22Rv1 (cell line): ENCODE measurements around the gene PDGFRB.

ENCODE experiments used
- ZFX ChIP-seq: fragments of 450-650 bp; IDR thresholded peaks from 2 replicates; pipeline ENCODE4 v1.6.1; 2017; ENCODE audit warnings: antibody characterized with exemption, borderline replicate concordance
- TF ChIP-seq, protein P1 (sequence below): fragments of 450-650 bp; IDR thresholded peaks from 2 replicates; pipeline ENCODE4 v1.5.1; 2017; ENCODE audit warnings: mild to moderate bottlenecking

GRCh38 chr5:150137168-150137957 is 18.3 kb downstream of the PDGFRB start:
- TF ChIP-seq, protein P1, sequence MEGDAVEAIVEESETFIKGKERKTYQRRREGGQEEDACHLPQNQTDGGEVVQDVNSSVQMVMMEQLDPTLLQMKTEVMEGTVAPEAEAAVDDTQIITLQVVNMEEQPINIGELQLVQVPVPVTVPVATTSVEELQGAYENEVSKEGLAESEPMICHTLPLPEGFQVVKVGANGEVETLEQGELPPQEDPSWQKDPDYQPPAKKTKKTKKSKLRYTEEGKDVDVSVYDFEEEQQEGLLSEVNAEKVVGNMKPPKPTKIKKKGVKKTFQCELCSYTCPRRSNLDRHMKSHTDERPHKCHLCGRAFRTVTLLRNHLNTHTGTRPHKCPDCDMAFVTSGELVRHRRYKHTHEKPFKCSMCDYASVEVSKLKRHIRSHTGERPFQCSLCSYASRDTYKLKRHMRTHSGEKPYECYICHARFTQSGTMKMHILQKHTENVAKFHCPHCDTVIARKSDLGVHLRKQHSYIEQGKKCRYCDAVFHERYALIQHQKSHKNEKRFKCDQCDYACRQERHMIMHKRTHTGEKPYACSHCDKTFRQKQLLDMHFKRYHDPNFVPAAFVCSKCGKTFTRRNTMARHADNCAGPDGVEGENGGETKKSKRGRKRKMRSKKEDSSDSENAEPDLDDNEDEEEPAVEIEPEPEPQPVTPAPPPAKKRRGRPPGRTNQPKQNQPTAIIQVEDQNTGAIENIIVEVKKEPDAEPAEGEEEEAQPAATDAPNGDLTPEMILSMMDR: no peak
- no peak for TF ChIP-seq ZFX
